ENCODE data around the gene FAM83E.
A peak's percentile ranks its signal among the peaks of the same experiment; 100 is the strongest.

The FAM83E gene

GRCh38 chr19:48635263-48635965 is 20.5 kb upstream of the FAM83E start:
- peak overlapping the region; percentile 95 for H3K27ac ChIP-seq
- no peak for TF ChIP-seq CTCF (conservative IDR thresholded peaks at IDR 0.05)

- H3K27ac ChIP-seq: peak overlapping the region; percentile 95
Measured at GRCh38 chr19:48634424-48635262, 19.8 kb upstream of the FAM83E start.

GRCh38 chr19:48634036-48634342 is 19.1 kb upstream of the FAM83E start:
- peak overlapping the region; percentile 95 for H3K27ac ChIP-seq
- TF ChIP-seq CTCF (conservative IDR thresholded peaks at IDR 0.05): no peak

More at GRCh38 chr19:48634424-48635262, 19.8 kb upstream of the FAM83E start:
- TF ChIP-seq CTCF (conservative IDR thresholded peaks at IDR 0.05): no peak

- H3K27ac ChIP-seq: peak overlapping the region; percentile 95
- TF ChIP-seq CTCF (conservative IDR thresholded peaks at IDR 0.05): no peak
Measured at GRCh38 chr19:48633148-48634035, 18.5 kb upstream of the FAM83E start.

GRCh38 chr19:48632692-48633147 is 17.8 kb upstream of the FAM83E start:
- TF ChIP-seq CTCF (conservative IDR thresholded peaks at IDR 0.05): no peak
- H3K27ac ChIP-seq: peak overlapping the region; percentile 95

GRCh38 chr19:48632286-48632685 is 17.4 kb upstream of the FAM83E start:
- H3K27ac ChIP-seq: peak overlapping the region; percentile 95

- H3K27ac ChIP-seq: peak overlapping the region; percentile 95
- no peak for TF ChIP-seq CTCF (conservative IDR thresholded peaks at IDR 0.05)
Measured at GRCh38 chr19:48631225-48631624, 16.3 kb upstream of the FAM83E start.
